HCT116 (cell line): ENCODE results near the gene ADARB2. TPM values are rescaled to one million over a fixed set of nuclear protein-coding genes. Genes with fewer than 3 reads are reported as not detected.

Experiments
- ATAC-seq: fragments of 200-7000 bp; cut with Tn5 transposase; 2 replicates; pipeline ENCODE4 v1.9.1; 2020; ENCODE audit warnings: mild to moderate bottlenecking, moderate library complexity
- BruUV-seq: library from RNA; stranded (reverse); fragments of 400-500 nt; replicated peaks from 2 replicates; lab custom pipeline; 2021; lab: Mats Ljungman, UMichigan
- CTCF ChIA-PET: fragments of 300-600 bp; sonication (Branson Sonifier 250); formaldehyde crosslinking; loops from one replicate; lab custom pipeline; 2021; ENCODE audit warnings: antibody characterized with exemption; lab: Charles Lee
- POLR2A ChIA-PET: fragments of 300-600, 350-600 bp; sonication (Branson Sonifier 250); formaldehyde crosslinking; loops from one replicate; lab custom pipeline; 2021; ENCODE audit warnings: antibody characterized with exemption; lab: Charles Lee
- RAD21 ChIA-PET, 2 experiments: fragments of 300-600 bp; sonication (Branson Sonifier 250); formaldehyde crosslinking; loops; one replicate each; lab custom pipeline; 2023; ENCODE audit warnings: low total read pairs in 2 of 2; ENCODE audit not compliant: uncharacterized antibody in 2 of 2, unreplicated experiment in 2 of 2, low non-redundant PET in 1 of 2; lab: Charles Lee
- DNase-seq: peaks from one replicate; pipeline ENCODE4 v3.0.0-alpha.2; 2010; ENCODE audit warnings: low read depth, low spot score
- H2AFZ ChIP-seq: fragments of 200-600 bp; shearing (Covaris generic), sonication (generic); 2 replicates; pipeline ENCODE4 v1.6.1; 2017; ENCODE audit warnings: low read depth, mixed run types, mixed read lengths, antibody characterized with exemption, low read length; ENCODE audit not compliant: poor library complexity, severe bottlenecking
- H3K27ac ChIP-seq: 2 replicates; pipeline ENCODE4 v1.5.1; 2012; ENCODE audit warnings: low read depth, low read length
- H3K27me3 ChIP-seq: fragments of 200-600 bp; sonication (generic); 2 replicates; pipeline ENCODE4 v1.6.1; 2016; ENCODE audit warnings: mixed run types, low read length, mixed read lengths; ENCODE audit not compliant: insufficient read depth
- H3K36me3 ChIP-seq, 2 experiments: fragments of 200-500 bp in 1 of 2; fragments of 200-600 bp in 1 of 2; sonication (Bioruptor generic) in 1 of 2; sonication (generic) in 1 of 2; 2 replicates each; pipeline versions ENCODE4 v1.5.1 to v1.6.1; 2014 to 2016; ENCODE audit warnings: low read length in 2 of 2, inconsistent platforms in 1 of 2, mixed read lengths in 1 of 2, mixed run types in 1 of 2; ENCODE audit not compliant: insufficient read depth in 2 of 2, control insufficient read depth in 1 of 2
- H3K4me1 ChIP-seq, 2 experiments: fragments of 200-600 bp in 1 of 2; sonication (generic) in 1 of 2; 2 replicates each; pipeline versions ENCODE4 v1.5.1 to v1.6.1; 2012 to 2017; ENCODE audit warnings: low read length in 2 of 2, inconsistent platforms in 1 of 2, mild to moderate bottlenecking in 1 of 2, mixed read lengths in 1 of 2, mixed run types in 1 of 2, moderate library complexity in 1 of 2; ENCODE audit not compliant: insufficient read depth in 2 of 2, control insufficient read depth in 1 of 2
- H3K4me2 ChIP-seq: fragments of 200-600 bp; sonication (generic); 2 replicates; pipeline ENCODE4 v1.6.1; 2017; ENCODE audit warnings: mixed run types, low read length, mixed read lengths
- H3K4me3 ChIP-seq, 2 experiments: fragments of 200-600 bp in 1 of 2; sonication (generic) in 1 of 2; replicated peaks in 1 of 2; 2 replicates each; pipeline ENCODE4 v1.5.1; 2011 to 2016; ENCODE audit warnings: low read length in 2 of 2, control low read depth in 1 of 2, low read depth in 1 of 2, mild to moderate bottlenecking in 1 of 2, mixed read lengths in 1 of 2, mixed run types in 1 of 2
- H3K79me2 ChIP-seq: fragments of 200-600 bp; sonication (generic); 2 replicates; pipeline ENCODE4 v1.6.1; 2017; ENCODE audit warnings: mild to moderate bottlenecking, mixed run types, low read length, moderate library complexity, mixed read lengths; ENCODE audit not compliant: insufficient read depth
- H3K9ac ChIP-seq: fragments of 200-600 bp; sonication (generic); 2 replicates; pipeline ENCODE4 v1.6.1; 2016; ENCODE audit warnings: low read length, mixed read lengths
- H3K9me2 ChIP-seq: fragments of 200-600 bp; sonication (generic), shearing (Covaris generic); 2 replicates; pipeline ENCODE4 v1.6.1; 2017; ENCODE audit warnings: mixed run types, mild to moderate bottlenecking, moderate library complexity; ENCODE audit not compliant: insufficient read depth
- H3K9me3 ChIP-seq, 2 experiments: fragments of 200-500 bp in 1 of 2; fragments of 200-600 bp in 1 of 2; sonication (Bioruptor generic) in 1 of 2; sonication (generic) in 1 of 2; 2 replicates each; pipeline ENCODE4 v1.6.1; 2014 to 2017; ENCODE audit warnings: low read length in 2 of 2, mixed read lengths in 2 of 2, inconsistent platforms in 1 of 2, low read depth in 1 of 2, mild to moderate bottlenecking in 1 of 2, mixed run types in 1 of 2, moderate library complexity in 1 of 2; ENCODE audit not compliant: control insufficient read depth in 1 of 2, insufficient read depth in 1 of 2
- H4K20me1 ChIP-seq: fragments of 200-600 bp; sonication (generic), shearing (Covaris generic); 2 replicates; pipeline ENCODE4 v1.6.1; 2017; ENCODE audit warnings: mixed run types, mild to moderate bottlenecking, moderate library complexity; ENCODE audit not compliant: insufficient read depth
- CEBPB ChIP-seq: IDR thresholded peaks from 2 replicates; pipeline ENCODE4 v1.6.1; 2012; ENCODE audit warnings: low read depth
- EGR1 ChIP-seq: IDR thresholded peaks from 2 replicates; pipeline ENCODE4 v1.6.1; 2012; ENCODE audit warnings: low read depth
- ELF1 ChIP-seq: IDR thresholded peaks from 2 replicates; pipeline ENCODE4 v1.6.1; 2012; ENCODE audit warnings: low read depth, borderline replicate concordance
- EZH2phosphoT487 ChIP-seq: fragments of 200-600 bp; IDR thresholded peaks from 2 replicates; pipeline ENCODE4 v1.6.1; 2018; ENCODE audit warnings: antibody characterized with exemption, borderline replicate concordance
- FOSL1 ChIP-seq: IDR thresholded peaks from 2 replicates; pipeline ENCODE4 v1.6.1; 2012; ENCODE audit warnings: low read depth
- JUND ChIP-seq: IDR thresholded peaks from 2 replicates; pipeline ENCODE4 v1.6.1; 2012
- POLR2A ChIP-seq: IDR thresholded peaks from 2 replicates; pipeline ENCODE4 v1.7.0; 2011; ENCODE audit warnings: borderline replicate concordance; ENCODE audit not compliant: insufficient read depth, insufficient read length; ENCODE audit errors: extremely low read depth
- POLR2AphosphoS5 ChIP-seq: IDR thresholded peaks from 2 replicates; pipeline ENCODE4 v1.6.1; 2011; ENCODE audit warnings: mild to moderate bottlenecking, low read depth, low read length, moderate library complexity
- RAD21 ChIP-seq: IDR thresholded peaks from 2 replicates; pipeline ENCODE4 v1.6.1; 2012; ENCODE audit warnings: low read depth, mild to moderate bottlenecking
- REST ChIP-seq: IDR thresholded peaks from 2 replicates; pipeline ENCODE4 v1.6.1; 2012; ENCODE audit warnings: low read depth
- SP1 ChIP-seq: IDR thresholded peaks from 2 replicates; pipeline ENCODE4 v1.6.1; 2012; ENCODE audit warnings: low read depth
- SRF ChIP-seq: IDR thresholded peaks from 2 replicates; pipeline ENCODE4 v1.6.1; 2012; ENCODE audit warnings: low read depth
- TCF7L2 ChIP-seq: IDR thresholded peaks from 2 replicates; pipeline ENCODE4 v1.7.0; 2011; ENCODE audit warnings: borderline replicate concordance, inconsistent platforms; ENCODE audit not compliant: insufficient read depth, insufficient read length; ENCODE audit errors: extremely low read depth
- ZBTB33 ChIP-seq: IDR thresholded peaks from 2 replicates; pipeline ENCODE4 v1.6.1; 2011; ENCODE audit warnings: mild to moderate bottlenecking, low read length, moderate library complexity; ENCODE audit not compliant: insufficient replicate concordance; ENCODE audit errors: extremely low read depth
- ZFX ChIP-seq: fragments of 450-650 bp; IDR thresholded peaks from 2 replicates; pipeline ENCODE4 v1.6.1; 2017
- ZNF274 ChIP-seq: fragments of 200-500 bp; sonication (Bioruptor generic); IDR thresholded peaks from 2 replicates; pipeline ENCODE4 v1.6.1; 2014; ENCODE audit warnings: mild to moderate bottlenecking, low read depth, low read length, inconsistent platforms
- intact Hi-C: fragments of 100-400 bp; cut with micrococcal nuclease; formaldehyde crosslinking; loops from 2 replicates; pipeline ENCODE4 v1.10.0; 2022
- total RNA-seq: library from RNA; stranded (reverse); gene quantifications from one replicate; pipeline ENCODE4 v1.2.1, GENCODE V29; 2021; ENCODE audit not compliant: unreplicated experiment
- TF ChIP-seq, protein P1 (sequence below): IDR thresholded peaks from 2 replicates; pipeline ENCODE4 v1.6.1; 2012
- TF ChIP-seq, protein P2 (sequence below): IDR thresholded peaks from 2 replicates; pipeline ENCODE4 v1.6.1; 2012

Gene ADARB2
- total RNA-seq, 1 experiment from 2014 or later, result not detected

- no peaks in the 10 kb centered on the region for H3K9me3 ChIP-seq
- no peaks in the 10 kb centered on the region for H3K9me2 ChIP-seq
- DNase-seq, result no peak
- intact Hi-C loops, result no loop called here
- ChIA-PET POLR2A (no interaction called here), RAD21 (no interaction called here), CTCF (no interaction called here)
- ATAC-seq, result no peak
- H3K36me3 ChIP-seq, result no peaks in the 10 kb centered on the region
- no TSS peak for BruUV-seq
- H3K4me1 ChIP-seq, result no peaks in the 10 kb centered on the region
- no peak overlapping the region for H3K4me2 ChIP-seq
- no peak overlapping the region for H3K9ac ChIP-seq
- no peaks in the 10 kb centered on the region for H4K20me1 ChIP-seq
- H3K79me2 ChIP-seq, result no peaks in the 10 kb centered on the region
- no peak overlapping the region for H3K4me3 ChIP-seq
- H3K27ac ChIP-seq, result no peak overlapping the region
- H3K27me3 ChIP-seq, result peaks cover 7% of the 10 kb centered on the region
- TF ChIP-seq ZFX (no peak), FOSL1 (no peak), POLR2A (no peak), EZH2phosphoT487 (no peak), ZNF274 (no peak), POLR2AphosphoS5 (no peak), ELF1 (no peak), REST (no peak), JUND (no peak), SRF (no peak), EGR1 (no peak), ZBTB33 (no peak), SP1 (no peak), TCF7L2 (no peak), CEBPB (no peak), RAD21 (no peak)
- TF ChIP-seq, protein P1, sequence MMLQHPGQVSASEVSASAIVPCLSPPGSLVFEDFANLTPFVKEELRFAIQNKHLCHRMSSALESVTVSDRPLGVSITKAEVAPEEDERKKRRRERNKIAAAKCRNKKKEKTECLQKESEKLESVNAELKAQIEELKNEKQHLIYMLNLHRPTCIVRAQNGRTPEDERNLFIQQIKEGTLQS, result no peak
- TF ChIP-seq, protein P2, sequence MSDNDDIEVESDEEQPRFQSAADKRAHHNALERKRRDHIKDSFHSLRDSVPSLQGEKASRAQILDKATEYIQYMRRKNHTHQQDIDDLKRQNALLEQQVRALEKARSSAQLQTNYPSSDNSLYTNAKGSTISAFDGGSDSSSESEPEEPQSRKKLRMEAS, result no peak
- no peak overlapping the region for H2AFZ ChIP-seq
Measured at GRCh38 chr10:1451362-1451888, 285.9 kb downstream of the ADARB2 start.
